Muscle of arm (tissue), 12 donors: ENCODE results near the gene FAM221B. TPM values are rescaled to one million over a fixed set of nuclear protein-coding genes. Genes with fewer than 3 reads are reported as not detected.
A peak's percentile ranks its signal among the peaks of the same experiment; 100 is the strongest.

Experiments
- DNase-seq: peaks from one replicate; pipeline ENCODE4 v3.0.0-alpha.2; 2013
- polyA plus RNA-seq, 12 donors: library from polyadenylated mRNA; unstranded; fragments of 120-200 nt; gene quantifications; one replicate each; pipeline ENCODE4 v1.2.1, GENCODE V29; 2013; ENCODE audit not compliant: insufficient read length in 12 of 12

The FAM221B gene
- polyA plus RNA-seq, 12 donors = 0.07 to 0.62 (median 0.23) TPM; not detected in 2

- DNase-seq = no peak
Measured at GRCh38 chr9:35847792-35848572, 19.4 kb upstream of the FAM221B start.

GRCh38 chr9:35845824-35846771, 17.6 kb upstream of the FAM221B start:
- no peak for DNase-seq

GRCh38 chr9:35844628-35845270, 16.2 kb upstream of the FAM221B start:
- peak; percentile 91 for DNase-seq

GRCh38 chr9:35842795-35843194, 14.3 kb upstream of the FAM221B start:
- no peak for DNase-seq

GRCh38 chr9:35842020-35842745, 13.7 kb upstream of the FAM221B start:
- DNase-seq = no peak

- no peak for DNase-seq
Measured at GRCh38 chr9:35841645-35841900, 13.0 kb upstream of the FAM221B start.

- no peak for DNase-seq
Measured at GRCh38 chr9:35840881-35841644, 12.5 kb upstream of the FAM221B start.

GRCh38 chr9:35839926-35840325, 11.4 kb upstream of the FAM221B start:
- no peak for DNase-seq

- no peak for DNase-seq
Measured at GRCh38 chr9:35836595-35836994, 8.1 kb upstream of the FAM221B start.

GRCh38 chr9:35835766-35836165, 7.2 kb upstream of the FAM221B start:
- DNase-seq = no peak

GRCh38 chr9:35835216-35835632, 6.7 kb upstream of the FAM221B start:
- DNase-seq = no peak

GRCh38 chr9:35834260-35835215, 6.0 kb upstream of the FAM221B start:
- DNase-seq = no peak

- DNase-seq = no peak
Measured at GRCh38 chr9:35832814-35833213, 4.3 kb upstream of the FAM221B start.

GRCh38 chr9:35831040-35831439, 2.5 kb upstream of the FAM221B start:
- DNase-seq = no peak

- DNase-seq = no peak
Measured at GRCh38 chr9:35829764-35830096, 1.2 kb upstream of the FAM221B start.

GRCh38 chr9:35829084-35829763, 692 bp upstream of the FAM221B start, which contains the start of gene TMEM8B:
Gene TMEM8B (plus strand): TSS chr9:35829228. CDS start chr9:35829448, 220 bp downstream.
- DNase-seq = peak; percentile 95

GRCh38 chr9:35827486-35827885, 1.0 kb downstream of the FAM221B start:
- DNase-seq = no peak

- peak; percentile 47 for DNase-seq
Measured at GRCh38 chr9:35826071-35826701, 2.3 kb downstream of the FAM221B start.

- no peak for DNase-seq
Measured at GRCh38 chr9:35822926-35823325, 5.6 kb downstream of the FAM221B start.
